NCI-H82 treated with DMSO at 0.1 percent for 48 hours (cell line): ENCODE measurements around the gene ANG.

Source experiments
- DNase-seq: peaks from one replicate; lab custom pipeline; 2025; ENCODE audit not compliant: unreplicated experiment; lab: John Stamatoyannopoulos, UW

ANG gene

DNA sequence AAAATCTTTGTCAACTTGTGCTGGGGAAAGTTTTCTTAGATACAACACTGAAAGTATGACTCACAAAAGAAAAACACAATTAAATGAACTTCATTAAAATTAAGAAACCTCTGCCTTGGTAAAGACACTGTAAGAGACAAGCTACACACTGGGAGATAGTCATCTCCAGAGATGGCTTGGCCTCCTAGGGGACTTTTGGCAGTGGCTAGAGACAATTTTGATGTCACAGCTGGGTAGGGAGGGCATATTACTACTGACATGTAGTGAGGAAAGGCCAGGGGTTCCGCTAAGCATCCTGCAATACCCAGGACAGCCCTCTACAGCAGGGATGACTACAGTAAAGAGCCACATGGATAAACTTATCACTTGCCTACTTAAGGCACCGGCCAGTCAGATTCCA is 12.9 kb upstream of the ANG start:
- no peak for DNase-seq

DNA sequence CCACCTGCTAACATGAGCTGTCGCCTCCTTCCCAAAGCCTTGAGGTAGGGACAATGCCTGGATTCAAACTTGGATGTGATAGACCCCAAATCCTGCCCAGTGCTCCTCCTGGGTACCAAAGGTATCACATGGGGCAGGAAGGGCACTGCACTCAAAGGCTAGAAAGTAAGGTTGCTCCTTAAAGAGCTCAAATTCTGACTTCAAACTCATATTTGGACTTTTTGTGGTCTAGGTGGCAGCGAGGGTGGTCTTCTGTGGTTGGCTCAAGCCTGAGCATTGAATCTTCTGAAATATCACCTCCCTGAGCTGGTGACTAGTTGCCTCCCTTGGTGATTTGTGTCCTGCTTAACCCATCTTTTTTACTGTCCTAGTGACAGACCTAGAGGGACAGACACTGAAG is 12.5 kb upstream of the ANG start:
- no peak for DNase-seq

DNA sequence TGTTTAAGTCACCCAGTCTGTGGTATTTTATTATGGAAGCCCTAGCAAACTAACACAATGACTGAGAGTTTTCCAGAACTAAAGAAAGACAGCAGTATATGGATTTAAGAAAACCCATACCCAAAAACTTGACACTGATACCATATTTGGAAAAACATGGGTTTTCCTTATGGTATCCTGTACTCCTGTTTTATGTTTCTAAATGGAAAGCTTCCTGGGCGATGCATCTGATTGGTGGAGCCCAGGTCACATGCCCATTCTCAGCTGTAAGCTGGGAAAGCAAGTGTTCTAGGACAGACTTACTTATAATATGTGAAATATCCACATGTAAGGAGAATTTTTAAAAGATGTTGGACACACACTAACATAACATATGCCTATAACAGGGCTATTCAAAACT is 8.7 kb upstream of the ANG start:
- DNase-seq = no peak

DNA sequence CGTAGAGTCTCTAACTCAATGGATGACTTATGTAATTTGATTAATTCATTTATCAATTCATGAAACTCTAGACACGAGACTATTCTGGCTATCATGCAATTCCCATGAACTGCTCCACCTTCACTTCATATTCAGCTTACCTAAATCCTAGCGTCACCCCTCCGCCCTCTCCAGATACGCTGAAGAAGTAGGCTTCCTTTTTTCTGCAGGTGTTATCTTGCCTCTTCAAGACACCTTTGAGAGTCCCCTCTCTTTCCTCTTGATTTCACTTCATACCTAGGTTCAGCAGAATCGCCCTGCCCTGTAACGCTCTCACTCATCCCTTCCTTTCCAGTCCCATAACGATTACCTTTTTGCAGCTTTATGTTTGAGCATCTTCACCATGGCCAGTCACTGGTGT is 8.2 kb upstream of the ANG start:
- DNase-seq = no peak

DNA sequence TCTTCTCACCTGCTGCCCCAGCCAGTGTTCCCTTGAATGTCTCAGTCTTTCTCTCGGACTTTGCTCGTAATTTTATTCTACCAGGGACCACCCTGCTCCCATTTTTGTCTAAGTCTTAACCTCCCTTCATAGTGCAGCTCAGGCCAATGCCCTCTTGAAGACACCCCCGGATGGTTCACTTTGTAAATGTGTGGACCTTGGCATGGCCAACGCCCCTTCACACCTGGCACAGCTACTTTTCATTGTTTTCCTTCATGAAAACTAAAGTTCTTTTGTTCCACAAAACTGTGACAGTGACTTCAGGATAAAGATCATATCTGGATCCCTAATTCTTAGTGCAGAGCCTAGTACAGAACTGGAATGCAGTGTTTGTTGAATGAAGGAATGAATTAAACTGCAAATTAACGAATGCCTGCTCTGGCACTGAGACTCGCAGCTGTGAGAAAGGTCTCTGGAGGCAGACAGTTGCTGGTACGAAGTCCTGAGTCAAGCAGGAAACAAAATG is 7.7 kb upstream of the ANG start:
- DNase-seq = no peak

DNA sequence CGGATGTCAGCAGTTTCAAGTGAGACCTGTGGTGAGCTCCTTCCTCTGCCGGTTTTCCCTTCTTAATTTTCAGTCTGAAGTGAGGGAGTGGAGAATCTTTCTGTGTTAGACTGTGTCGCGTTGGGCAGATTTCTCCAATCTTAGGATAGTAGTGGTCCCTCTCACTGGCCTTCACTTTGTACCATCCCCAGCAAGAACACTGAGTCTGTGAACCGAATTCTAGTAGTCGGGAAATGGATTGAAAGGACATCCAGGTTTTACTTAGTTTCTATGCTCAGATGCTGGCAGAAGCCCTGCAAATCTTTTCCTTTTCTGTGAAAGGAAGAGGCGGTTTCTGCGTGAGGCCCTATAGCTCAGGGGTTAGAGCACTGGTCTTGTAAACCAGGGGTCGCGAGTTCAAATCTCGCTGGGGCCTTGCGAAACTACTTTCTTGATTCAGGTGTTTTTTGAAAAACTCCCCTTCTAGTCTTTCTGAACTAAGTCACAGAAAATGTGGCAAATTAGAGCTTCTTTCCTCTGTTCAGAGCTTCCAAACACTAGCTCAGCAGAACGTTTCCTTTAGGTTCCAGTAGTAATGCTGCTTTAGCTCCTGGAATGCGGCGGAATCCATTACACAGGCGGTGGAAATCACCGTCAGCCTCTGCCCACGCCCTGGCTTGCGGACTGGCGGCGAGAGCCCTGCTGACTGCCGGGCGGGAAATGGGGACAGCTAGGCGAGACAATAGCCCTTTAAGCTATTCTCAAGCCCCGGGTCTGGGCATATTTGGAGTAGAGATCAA is 7.0 kb upstream of the ANG start:
- peak; percentile 53 for DNase-seq

DNA sequence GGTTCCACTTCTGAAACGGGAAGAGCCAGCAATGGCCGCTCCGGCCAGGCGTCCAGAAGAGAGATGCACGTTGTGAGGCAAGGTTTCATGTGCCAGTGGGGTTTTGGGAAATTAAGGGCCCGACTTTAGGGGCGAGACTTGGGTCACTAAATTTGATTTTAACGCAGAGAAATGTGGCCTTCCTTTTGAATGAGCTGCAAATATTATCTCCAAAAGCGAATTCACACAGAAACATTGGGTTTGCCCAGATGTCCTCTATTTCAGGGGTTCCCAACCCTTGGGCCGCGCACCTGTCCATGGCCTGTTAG is 6.5 kb upstream of the ANG start:
- no peak for DNase-seq

DNA sequence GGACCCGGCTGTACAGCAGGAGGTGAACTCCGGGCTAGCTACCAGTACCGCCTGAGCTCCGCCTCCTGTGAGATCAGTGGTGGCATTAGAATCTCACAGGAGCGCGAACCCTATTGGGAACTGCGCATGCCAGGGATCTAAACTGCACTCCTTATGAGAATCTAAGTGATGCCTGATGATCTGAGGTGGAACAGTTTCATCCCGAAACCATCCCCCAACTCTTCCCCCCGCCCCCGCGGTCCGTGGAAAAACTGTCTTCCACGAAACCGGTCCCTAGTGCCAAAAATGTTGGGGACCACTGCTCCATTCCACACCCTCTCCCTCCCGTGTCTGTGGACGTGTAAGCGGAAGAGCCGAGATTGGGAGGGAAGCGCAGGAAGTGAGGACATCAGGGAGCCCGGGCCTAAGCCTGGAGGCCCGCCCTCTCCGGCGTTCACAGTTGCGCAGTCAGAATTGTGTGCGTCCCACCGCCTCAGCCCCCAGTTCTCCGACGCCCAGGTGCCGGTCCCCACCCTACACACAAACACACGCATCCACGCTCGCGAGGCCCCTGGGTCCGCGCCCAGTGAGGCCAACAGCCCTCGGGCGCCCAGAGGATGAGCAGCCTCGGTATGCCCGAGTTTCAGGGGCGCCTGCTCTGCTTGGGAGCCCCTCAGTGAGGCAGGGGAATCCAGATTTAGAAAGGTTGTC is 6.0 kb upstream of the ANG start:
- DNase-seq = peak; percentile 73

DNA sequence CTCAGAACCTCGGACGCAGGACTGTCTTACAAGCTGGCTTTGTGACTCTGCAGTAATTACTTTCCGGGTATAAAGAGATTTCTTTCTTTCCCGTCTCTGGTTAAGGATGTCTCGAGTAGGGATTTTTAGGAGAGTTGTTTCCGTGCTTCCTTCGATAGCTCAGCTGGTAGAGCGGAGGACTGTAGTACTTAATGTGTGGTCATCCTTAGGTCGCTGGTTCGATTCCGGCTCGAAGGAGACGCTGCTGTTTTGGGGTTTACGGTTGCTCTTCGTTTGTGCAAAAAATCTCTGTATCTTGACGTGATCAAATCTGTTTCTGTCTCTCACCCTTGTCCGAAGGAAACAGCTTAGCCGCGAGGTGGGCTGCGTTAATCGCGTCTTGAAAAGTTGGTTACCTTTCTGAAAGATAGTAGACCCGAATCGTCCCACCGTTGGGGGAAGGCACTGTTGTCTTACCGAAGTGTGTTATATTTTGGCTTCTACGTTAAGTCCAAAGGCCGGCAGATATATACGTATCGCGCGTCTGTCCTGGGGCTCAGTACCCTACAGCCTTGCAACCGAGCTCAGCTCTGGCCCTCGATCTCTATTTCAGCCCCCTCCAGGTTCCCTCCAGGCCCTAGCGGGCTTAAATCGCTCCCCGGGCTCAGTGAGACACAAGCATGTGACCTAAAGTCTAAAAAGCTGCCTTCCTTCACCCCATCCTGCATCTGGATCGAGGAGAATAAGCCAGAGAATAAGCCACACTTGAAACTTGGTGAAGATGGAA is 5.3 kb upstream of the ANG start:
- DNase-seq = peak; percentile 65

DNA sequence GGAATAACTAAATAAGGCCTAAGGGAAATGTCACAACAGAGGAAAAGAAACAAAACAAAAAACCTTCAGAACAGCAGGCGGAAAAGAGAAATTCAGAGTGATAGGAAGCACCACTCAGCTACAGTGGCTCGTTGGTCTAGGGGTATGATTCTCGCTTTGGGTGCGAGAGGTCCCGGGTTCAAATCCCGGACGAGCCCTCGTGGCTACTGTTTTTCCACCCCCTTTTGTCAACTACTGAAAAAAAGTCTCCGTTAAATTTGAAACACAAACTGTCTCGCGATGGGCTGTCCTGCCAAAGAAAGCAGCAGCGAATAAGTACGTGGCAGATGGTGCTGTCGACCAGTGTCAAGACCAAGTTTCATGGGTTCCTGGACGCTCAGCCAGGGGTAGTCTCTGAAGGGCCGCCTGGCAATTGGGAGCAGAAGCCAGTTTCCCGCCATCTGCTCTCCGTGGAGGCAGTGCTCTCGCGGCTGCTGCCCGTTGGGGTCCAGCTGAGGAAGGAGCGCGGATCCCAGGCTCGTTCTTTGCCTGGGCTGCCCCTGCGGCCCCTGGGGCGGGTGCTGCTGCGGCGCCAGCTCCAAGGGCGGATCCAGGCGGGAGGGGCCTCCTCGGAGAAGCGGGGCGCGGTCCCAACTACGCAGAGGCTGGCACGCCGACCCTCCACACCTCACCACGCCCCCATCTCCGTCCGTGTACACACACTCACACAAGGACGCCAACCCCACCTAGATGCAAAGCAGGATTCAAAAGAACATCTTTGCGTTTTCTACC is 4.5 kb upstream of the ANG start, which contains the start of gene RNASE4:
RNASE4 (plus strand) TSS at position 670 of the 771 bp plus-strand sequence. CDS start 14,812 bp downstream, outside the sequence.
- peak; percentile 55 for DNase-seq

DNA sequence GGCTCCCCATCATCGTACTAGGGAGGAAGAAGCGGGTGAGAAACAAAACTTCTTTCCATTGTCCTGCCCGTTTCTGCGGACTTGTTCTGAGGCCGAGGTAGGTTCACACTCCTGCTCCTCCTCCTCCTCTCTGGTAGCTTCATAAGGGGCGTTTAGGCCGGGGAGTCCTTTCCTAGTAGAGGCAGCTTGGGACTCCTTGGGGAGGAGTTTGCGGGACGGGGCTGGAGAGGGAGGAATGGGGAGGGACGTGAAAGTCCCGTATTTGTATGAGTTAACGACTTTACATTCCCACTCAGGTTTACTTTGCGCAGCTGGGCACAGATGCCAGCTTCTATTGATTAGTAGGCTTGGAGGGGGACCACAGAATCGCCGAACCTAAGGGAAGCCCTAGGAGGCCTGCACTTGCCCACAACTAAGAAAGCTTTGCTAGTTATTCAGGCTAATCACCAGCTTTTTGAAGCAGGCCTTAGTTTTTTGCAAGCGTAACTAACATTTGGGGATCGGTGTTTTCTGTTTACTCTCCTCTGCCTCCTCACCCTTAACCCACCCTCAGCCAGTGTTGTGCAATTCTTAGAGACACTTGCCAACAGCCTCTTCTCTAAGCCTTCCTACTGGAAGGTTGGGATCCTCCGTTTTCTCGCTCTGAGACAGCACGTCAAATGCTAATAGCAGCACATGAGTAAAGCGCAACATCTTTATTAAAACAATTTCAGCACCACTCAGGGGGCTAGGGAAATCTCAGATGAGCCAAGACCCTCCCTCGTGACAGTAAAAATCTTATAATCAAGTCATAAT is 3.7 kb upstream of the ANG start:
- DNase-seq = no peak

DNA sequence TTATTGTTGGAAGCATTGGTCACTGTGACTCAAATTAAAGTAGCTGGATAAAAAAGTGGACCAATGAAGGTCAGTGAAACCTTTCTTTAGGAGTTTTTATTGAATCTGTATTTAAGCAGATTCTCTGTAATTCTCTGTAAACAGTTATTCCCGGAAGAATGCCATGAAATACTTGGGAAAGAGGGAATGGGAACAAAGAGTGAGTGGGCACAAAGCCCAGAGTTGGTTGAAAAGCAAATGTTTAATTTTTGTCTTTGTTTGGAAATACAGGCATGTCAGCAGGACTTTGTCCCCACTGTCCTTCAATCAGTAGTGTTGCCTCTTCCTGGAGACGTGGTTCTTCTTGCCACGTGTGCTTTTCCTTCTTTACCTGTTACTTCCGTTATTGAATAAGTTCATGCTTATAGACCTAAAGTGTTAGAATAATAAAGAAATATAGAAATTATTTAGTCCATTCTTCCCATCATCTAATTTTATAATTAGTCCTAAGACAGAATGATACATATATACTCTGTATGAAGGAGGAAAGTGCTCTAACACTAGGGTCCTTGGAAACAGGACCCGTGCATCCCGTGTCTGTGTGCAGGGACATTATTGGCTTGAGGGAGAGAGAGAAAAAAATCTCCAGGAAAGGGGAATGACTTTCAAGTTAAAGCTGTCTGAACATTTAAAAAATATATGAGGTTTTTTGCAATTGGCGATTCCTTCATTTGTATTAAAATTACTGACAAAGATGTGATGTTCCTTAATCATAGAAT is 2.0 kb upstream of the ANG start:
- DNase-seq = no peak

DNA sequence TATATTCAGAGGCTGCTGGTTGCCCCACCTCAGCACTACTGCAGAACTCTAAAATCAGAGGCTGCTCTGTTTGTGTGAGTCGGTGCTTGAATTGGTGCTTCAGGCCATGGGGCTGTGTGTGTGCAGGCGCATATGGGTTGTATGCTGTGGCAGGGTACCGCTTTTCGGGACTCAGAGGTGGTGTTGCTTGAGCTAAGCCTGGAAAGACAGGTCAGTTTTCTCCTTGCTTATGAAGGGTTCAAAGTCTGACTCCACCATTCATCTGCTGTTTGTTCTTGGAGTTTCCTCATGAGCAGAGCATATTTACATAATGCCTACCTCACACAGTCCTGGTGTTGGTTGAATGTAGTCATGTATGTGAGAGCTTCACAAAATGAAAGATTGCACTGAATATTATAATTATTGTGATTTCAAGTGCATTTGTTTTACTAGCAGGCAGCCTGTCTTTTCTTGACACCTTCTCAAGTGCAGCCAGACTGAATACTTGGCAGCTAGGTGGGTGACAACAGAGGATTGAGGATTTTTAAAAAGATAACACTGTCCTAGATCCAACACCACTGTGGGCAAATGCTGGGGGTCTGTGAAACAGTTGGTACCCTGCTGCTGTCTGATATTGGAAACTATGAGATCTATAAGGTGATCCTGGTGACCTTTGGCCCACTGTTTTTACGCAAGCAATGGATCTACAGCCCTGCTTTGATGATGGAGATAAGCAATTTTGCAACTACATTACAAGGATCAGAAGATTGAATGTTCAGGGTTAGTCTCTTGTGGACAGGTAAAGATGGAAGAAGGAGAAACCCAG is 1.0 kb upstream of the ANG start:
- no peak for DNase-seq

DNA sequence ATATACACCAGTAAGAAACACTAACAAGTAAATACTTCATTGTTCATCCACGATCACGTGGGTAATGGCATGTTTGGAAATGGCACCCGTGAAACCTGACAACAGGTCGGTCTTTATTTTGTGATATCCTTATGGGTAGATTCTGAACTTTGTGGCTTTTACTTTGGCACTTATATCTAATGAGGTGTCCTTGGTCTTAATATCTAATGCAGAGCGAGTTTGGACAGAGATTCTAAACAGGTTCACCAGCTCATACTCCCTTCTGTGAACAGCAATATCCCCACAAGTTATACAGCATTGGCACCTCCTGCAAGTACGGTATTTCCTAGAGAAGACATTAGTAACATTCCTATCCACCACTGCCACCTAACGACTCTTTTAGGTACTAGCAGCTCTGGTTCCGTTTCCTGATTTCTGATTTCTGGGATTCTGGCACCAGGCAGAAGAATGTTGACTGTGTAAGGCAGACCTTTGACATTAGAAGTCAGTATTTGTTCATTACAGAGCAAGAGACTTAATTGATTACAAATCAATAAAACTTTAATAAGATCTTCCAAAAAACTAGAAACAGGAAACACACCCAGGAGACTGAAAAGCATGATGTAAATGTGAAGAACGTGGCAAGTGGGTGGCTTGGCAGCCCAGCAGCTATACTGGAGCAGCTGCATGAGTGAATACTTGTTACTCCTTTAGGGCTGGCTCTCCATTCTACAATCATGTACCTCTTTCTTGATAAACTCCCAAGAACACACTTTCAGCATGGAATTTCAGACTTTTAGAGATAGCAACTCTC is 2.5 kb downstream of the ANG start:
- peak; percentile 40 for DNase-seq

DNA sequence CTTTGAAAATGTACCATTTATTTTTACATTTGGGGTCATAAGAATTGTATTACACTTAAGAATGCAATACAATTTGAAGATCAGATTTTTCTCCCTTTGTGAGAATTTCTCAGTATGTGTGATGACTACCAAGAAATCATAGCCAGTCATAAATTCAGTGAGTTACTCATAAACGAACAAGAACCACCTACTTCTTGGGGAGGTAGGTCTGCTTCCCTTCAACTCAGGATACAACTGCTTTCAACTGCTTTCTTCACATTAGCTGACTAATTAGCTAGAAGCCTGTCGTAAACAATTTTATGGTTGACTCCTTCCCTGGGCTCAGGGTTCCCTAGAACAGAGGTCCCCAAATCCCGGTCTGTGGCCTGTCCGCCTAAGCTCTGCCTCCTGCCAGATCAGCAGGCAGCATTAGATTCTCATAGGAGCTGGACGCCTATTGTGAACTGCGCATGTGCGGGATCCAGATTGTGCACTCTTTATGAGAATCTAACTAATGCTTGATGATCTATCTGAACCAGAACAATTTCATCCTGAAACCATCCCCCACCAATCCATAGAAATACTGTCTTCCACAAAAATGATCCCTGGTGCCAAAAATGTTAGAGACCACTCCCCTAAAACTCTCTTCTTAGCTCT is 3.7 kb downstream of the ANG start:
- DNase-seq = no peak

DNA sequence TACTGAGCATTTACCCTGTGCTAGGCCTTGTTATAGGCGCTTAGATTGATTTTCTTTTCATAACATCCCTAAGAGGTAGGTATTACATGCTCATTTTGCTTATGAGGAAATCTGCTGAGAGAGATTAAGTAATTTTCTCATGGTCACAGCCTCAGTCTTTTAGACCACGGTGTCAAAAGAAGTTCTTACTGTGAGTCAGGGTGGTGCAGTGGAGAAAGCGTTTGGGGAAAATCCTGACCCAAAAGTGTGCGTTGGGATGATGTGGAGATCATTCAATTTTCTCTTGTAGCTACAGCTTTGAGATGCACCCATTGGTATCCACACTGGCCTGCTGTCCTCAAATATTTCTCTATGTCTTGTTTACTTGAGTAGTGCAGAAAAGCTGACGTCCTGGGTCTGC is 8.2 kb downstream of the ANG start:
- no peak for DNase-seq

DNA sequence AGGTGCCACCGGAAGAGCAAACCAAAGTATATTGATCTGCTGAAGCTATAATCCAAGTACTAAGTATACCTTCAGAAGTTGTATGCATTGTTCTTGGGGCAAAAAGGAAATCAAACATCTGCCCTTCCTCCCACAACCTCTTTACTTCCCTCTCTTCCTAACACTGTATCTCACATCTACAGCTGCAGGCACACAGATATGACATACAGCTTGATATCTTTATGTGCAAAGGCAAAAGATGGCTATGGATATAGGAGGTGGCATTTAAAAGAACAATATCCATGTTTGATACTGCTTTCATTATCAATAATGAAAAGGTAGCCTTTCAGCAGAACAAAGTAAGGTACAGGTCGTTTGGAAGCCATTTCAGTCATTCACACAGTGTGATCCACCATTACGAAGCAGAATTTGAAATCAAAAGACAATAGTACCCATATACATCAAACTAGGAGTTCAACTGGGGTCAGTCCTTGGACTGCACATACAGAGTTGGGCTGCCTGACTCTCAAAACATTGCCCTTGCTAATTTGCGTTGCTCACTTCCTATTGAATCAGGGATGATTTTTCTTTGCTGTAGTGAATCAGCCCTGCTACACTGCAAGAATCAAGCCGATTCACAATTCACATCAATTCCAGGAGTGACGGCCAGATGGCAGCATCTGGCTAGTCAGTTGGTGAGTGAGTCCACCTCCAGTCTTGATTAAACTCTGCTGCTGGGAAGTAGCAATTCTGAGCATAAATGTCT is 8.9 kb downstream of the ANG start:
- DNase-seq = no peak
